Testis (tissue), 3 donors: ENCODE data around the gene TMEM63A. TPM values are rescaled to one million over a fixed set of nuclear protein-coding genes. Genes with fewer than 3 reads are reported as not detected.

ENCODE experiments used
- DNase-seq: peaks from one replicate; pipeline ENCODE4 v3.0.0-alpha.2; 2019
- H3K27ac ChIP-seq, 2 donors: fragments of 200-600 bp; sonication (generic); one replicate each; pipeline ENCODE4 v1.5.1; 2019
- H3K27me3 ChIP-seq: fragments of 200-600 bp; sonication (generic); one replicate; pipeline ENCODE4 v1.5.1; 2019
- H3K36me3 ChIP-seq: fragments of 200-600 bp; sonication (generic); one replicate; pipeline ENCODE4 v1.5.1; 2017; ENCODE audit warnings: low read depth; ENCODE audit errors: missing control alignments
- H3K4me1 ChIP-seq: fragments of 200-600 bp; sonication (generic); one replicate; pipeline ENCODE4 v1.5.1; 2019
- H3K4me3 ChIP-seq, 2 donors: fragments of 200-600 bp; sonication (generic); one replicate each; pipeline ENCODE4 v1.5.1; 2017 to 2019
- H3K9me3 ChIP-seq: fragments of 200-600 bp; sonication (generic); one replicate; pipeline ENCODE4 v1.5.1; 2017
- CTCF ChIP-seq, 3 experiments: fragments of 450-650 bp in 2 of 3; fragments of 200-600 bp in 1 of 3; sonication (generic) in 1 of 3; IDR thresholded peaks; one replicate each; pipeline ENCODE4 v1.5.1; 2016 to 2019; ENCODE audit warnings: antibody characterized with exemption in 3 of 3, mild to moderate bottlenecking in 2 of 3, moderate library complexity in 1 of 3
- POLR2A ChIP-seq: fragments of 450-650 bp; IDR thresholded peaks from one replicate; pipeline ENCODE4 v1.6.1; 2017; ENCODE audit warnings: antibody characterized with exemption, mild to moderate bottlenecking, moderate library complexity
- WGBS, 2 donors: methylation state at CpG; one replicate each; pipeline ENCODE4 v1.1.5; 2018; 5-methylcytosine and 5-hydroxymethylcytosine counted together
- intact Hi-C: fragments of 100-400 bp; cut with DNase I; formaldehyde crosslinking; loops from one replicate; pipeline ENCODE4 v1.15.1; 2023; ENCODE audit warnings: low total_unique reads
- polyA plus RNA-seq: library from polyadenylated mRNA; stranded (reverse); fragments of 350-450 nt; fragmentation: Illumina TruSeq; extraction: RNeasy Lipid Tissue Mini Kit (QIAGEN cat#74804); gene quantifications from one replicate; pipeline ENCODE4 v1.2.3, GENCODE V29; 2014; ENCODE audit warnings: low read depth, low replicate concordance; ENCODE audit not compliant: insufficient read depth
- total RNA-seq, 2 donors: library from RNA; depleted of rRNA; stranded (reverse); fragments of >200 nt; gene quantifications; one replicate each; pipeline ENCODE4 v1.2.3, GENCODE V29; 2016

Gene TMEM63A
- total and polyA plus RNA-seq, 3 donors from 2014 or later = 13.6 to 51.7 (median 46.9) TPM

GRCh38 chr1:225825607-225826007, 56.6 kb downstream of the TMEM63A start:
- Histone ChIP-seq H3K36me3 (no peaks in the 10 kb centered on the region), H3K4me3 (no peak overlapping the region), H3K27me3 (no peaks in the 10 kb centered on the region), H3K27ac (peak overlapping the region; percentile 9 to 79), H3K4me1 (peaks cover 52% of the 10 kb centered on the region), H3K9me3 (no peaks in the 10 kb centered on the region)
- 35 to 40% methylated on average over 7 of the region's 7 CpGs for WGBS, 2 donors
- DNase-seq = peak; percentile 62
- intact Hi-C loops = no loop called here
- TF ChIP-seq POLR2A = no peak
- TF ChIP-seq CTCF (IDR thresholded peaks at IDR 0.05) = no peak

DNA sequence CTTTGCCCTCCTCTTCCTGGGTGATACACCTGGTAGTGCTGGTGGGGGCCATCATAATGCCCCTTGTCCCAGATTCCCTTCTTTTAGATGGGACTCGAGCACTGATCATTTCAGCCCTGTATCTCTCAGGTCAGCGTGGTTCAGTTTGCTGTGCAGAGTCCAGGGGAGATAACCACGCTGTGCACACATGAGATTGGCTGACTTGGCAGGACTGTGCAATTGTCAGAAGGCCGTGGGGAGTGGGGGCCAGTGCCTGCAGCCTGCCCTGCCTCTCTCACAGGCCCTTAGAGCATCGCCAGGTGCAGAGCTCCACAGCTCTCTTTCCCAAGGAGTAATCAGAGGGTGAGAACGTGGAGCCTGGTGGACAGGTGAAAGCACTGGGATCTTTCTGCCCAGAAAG, 57.1 kb downstream of the TMEM63A start:
- H3K4me3 ChIP-seq = no peak overlapping the region
- H3K4me1 ChIP-seq = peaks cover 58% of the 10 kb centered on the region
- TF ChIP-seq POLR2A (no peak), CTCF (IDR thresholded peaks at IDR 0.05) (no peak)
- no peak for DNase-seq
- no peaks in the 10 kb centered on the region for H3K9me3 ChIP-seq
- H3K27ac ChIP-seq = peak overlapping the region; percentile 52 to 79
- H3K27me3 ChIP-seq = no peaks in the 10 kb centered on the region
- H3K36me3 ChIP-seq = no peaks in the 10 kb centered on the region
- intact Hi-C loops = no loop called here
- WGBS, 2 donors = 39 to 52% methylated on average over 6 of the region's 6 CpGs

- DNase-seq = no peak
- no peak overlapping the region for H3K4me3 ChIP-seq
- peaks cover 63% of the 10 kb centered on the region for H3K4me1 ChIP-seq
- H3K27me3 ChIP-seq = no peaks in the 10 kb centered on the region
- H3K27ac ChIP-seq = peak overlapping the region; percentile 52 to 79
- H3K9me3 ChIP-seq = no peaks in the 10 kb centered on the region
- no peak for TF ChIP-seq POLR2A
- TF ChIP-seq CTCF (IDR thresholded peaks at IDR 0.05) = no peak
- no peaks in the 10 kb centered on the region for H3K36me3 ChIP-seq
- intact Hi-C loops = no loop called here
- 76 to 81% methylated on average over 10 to 12 of the region's 12 CpGs for WGBS, 2 donors
These were observed 57.6 kb downstream of the TMEM63A start for GRCh38 chr1:225824533-225824941.

- TF ChIP-seq CTCF (IDR thresholded peaks at IDR 0.05) = no peak
- no peak for TF ChIP-seq POLR2A
- peaks cover 68% of the 10 kb centered on the region for H3K4me1 ChIP-seq
- intact Hi-C loops = no loop called here
- no peaks in the 10 kb centered on the region for H3K27me3 ChIP-seq
- DNase-seq = peak; percentile 84
- peak overlapping the region; percentile 52 to 79 for H3K27ac ChIP-seq
- H3K9me3 ChIP-seq = no peaks in the 10 kb centered on the region
- 57 to 67% methylated on average over 1 to 12 of the region's 12 CpGs for WGBS, 2 donors
- no peaks in the 10 kb centered on the region for H3K36me3 ChIP-seq
- no peak overlapping the region for H3K4me3 ChIP-seq
These were observed 58.3 kb downstream of the TMEM63A start for GRCh38 chr1:225823811-225824261.

- intact Hi-C loops = no loop called here
- Histone ChIP-seq H3K4me1 (peaks cover 76% of the 10 kb centered on the region), H3K27ac (peak overlapping the region; percentile 52 to 79), H3K4me3 (no peak overlapping the region), H3K36me3 (no peaks in the 10 kb centered on the region), H3K9me3 (no peaks in the 10 kb centered on the region), H3K27me3 (no peaks in the 10 kb centered on the region)
- DNase-seq = peak; percentile 55
- no peak for TF ChIP-seq CTCF (IDR thresholded peaks at IDR 0.05)
- no peak for TF ChIP-seq POLR2A
- WGBS, 2 donors = 47 to 55% methylated on average over 12 of the region's 12 CpGs
These were observed 59.4 kb downstream of the TMEM63A start for GRCh38 chr1:225822655-225823403.
